ENCODE data around the gene EFNA3. TPM values are rescaled to one million over a fixed set of nuclear protein-coding genes. Genes with fewer than 3 reads are reported as not detected.

Gene EFNA3
- total and polyA plus RNA-seq, 2 experiments from 2014 or later = 10.3 to 13.6 TPM

- Histone ChIP-seq H3F3A (replicated peaks; ENCODE audit: low read depth) (no peaks in the 10 kb centered on the region), H3K9me2 (ENCODE audit: insufficient read depth) (no peaks in the 10 kb centered on the region), H3K27me3 (ENCODE audit: insufficient read depth) (peaks cover 14% of the 10 kb centered on the region), H3K4me3 (no peak overlapping the region), H3K79me2 (replicated peaks; ENCODE audit: insufficient read depth) (no peaks in the 10 kb centered on the region), H3K36me3 (ENCODE audit: insufficient read depth) (no peaks in the 10 kb centered on the region), H3K4me1 (ENCODE audit: insufficient read depth) (0 out of 2 replicates have a peak, but pooled peaks cover 4% of the 10 kb centered on the region), H3K4me2 (no peak overlapping the region), H4K20me1 (replicated peaks; ENCODE audit: insufficient read depth) (no peaks in the 10 kb centered on the region), H2AFZ (no peak overlapping the region), H3K27ac (ENCODE audit: low read depth) (no peak overlapping the region)
- TF ChIP-seq JUNB (IDR thresholded peaks at IDR 0.05; ENCODE audit: unreplicated experiment) (no peak), POLR2AphosphoS5 (IDR thresholded peaks at IDR 0.05; ENCODE audit: low read depth) (no peak), ZNF114 (CRISPR knock-in tag; IDR thresholded peaks at IDR 0.05) (no peak), ETS1 (IDR thresholded peaks at IDR 0.05) (no peak), NANOG (IDR thresholded peaks at IDR 0.05; ENCODE audit: borderline replicate concordance) (no peak), ZNF462 (CRISPR knock-in tag; IDR thresholded peaks at IDR 0.05) (no peak), REST (IDR thresholded peaks at IDR 0.05; ENCODE audit: unreplicated experiment) (no peak), CTCF (conservative IDR thresholded peaks at IDR 0.05; ENCODE audit: low read depth in 2 of 2) (no peak), ZNF331 (CRISPR knock-in tag; IDR thresholded peaks at IDR 0.05; ENCODE audit: low read depth) (no peak), CREB1 (CRISPR knock-in tag; IDR thresholded peaks at IDR 0.05; ENCODE audit: low read depth) (no peak), EZH2 (IDR thresholded peaks at IDR 0.05; ENCODE audit: low read depth, unreplicated experiment) (no peak), EZH2phosphoT487 (IDR thresholded peaks at IDR 0.05; ENCODE audit: unreplicated experiment) (no peak), STAT1 (IDR thresholded peaks at IDR 0.05; ENCODE audit: unreplicated experiment) (no peak)
- Mint-ChIP-seq H3K9me3 (no peaks in the 10 kb centered on the region), H3K27ac (no peak overlapping the region), H3K4me3 (no peak overlapping the region), H3K4me1 (no peaks in the 10 kb centered on the region), H3K36me3 (ENCODE audit: low read depth) (no peaks in the 10 kb centered on the region), H3K27me3 (ENCODE audit: insufficient read depth, low read depth, poor library complexity) (peaks cover 23% of the 10 kb centered on the region)
- ATAC-seq (no peak), DNase-seq (ENCODE audit: low spot score) (no peak)
These were observed 39.0 kb downstream of the EFNA3 start for GRCh38 chr1:155117610-155118009.
